ENCODE results near the gene OSBPL3. TPM values are rescaled to one million over a fixed set of nuclear protein-coding genes. Genes with fewer than 3 reads are reported as not detected.
A peak's percentile ranks its signal among the peaks of the same experiment; 100 is the strongest.

OSBPL3 gene
- total and polyA plus RNA-seq, 2 donors from 2014 or later = 8.6 to 40.5 TPM

DNA sequence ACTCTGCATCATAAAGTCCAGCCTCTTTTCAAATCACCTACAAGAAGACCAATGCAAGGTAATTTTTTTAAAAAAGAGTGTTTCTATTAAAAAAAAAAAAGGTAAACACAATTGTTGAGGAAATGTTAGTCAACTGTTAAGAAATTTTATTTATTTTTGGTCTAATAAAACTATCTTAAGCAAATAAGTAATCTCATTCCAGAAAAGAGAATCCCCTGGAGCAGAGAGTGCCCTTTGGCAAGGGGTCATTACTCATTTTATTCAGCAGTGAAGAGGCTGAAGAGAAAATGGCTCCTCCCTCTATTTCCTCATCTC, 159.3 kb downstream of the OSBPL3 start:
- Histone ChIP-seq H3K9me3 (ENCODE audit: control insufficient read depth in 2 of 3, insufficient read depth in 1 of 3, low read length in 3 of 3) (no peaks in the 10 kb centered on the region), H3K4me3 (ENCODE audit: low read length in 3 of 3) (no peak overlapping the region), H3K27ac (ENCODE audit: low read depth in 2 of 2, low read length in 2 of 2) (peak overlapping the region in 1 of 2 donors; percentile 13), H3K27me3 (ENCODE audit: control insufficient read depth, insufficient read depth, low read length) (no peaks in the 10 kb centered on the region), H3K9ac (ENCODE audit: low read length in 3 of 3) (no peak overlapping the region), H3K4me1 (ENCODE audit: control insufficient read depth in 2 of 3, insufficient read depth in 2 of 3, low read depth in 1 of 3, low read length in 3 of 3) (no peaks in the 10 kb centered on the region), H3K36me3 (ENCODE audit: control insufficient read depth in 2 of 3, insufficient read depth in 3 of 3, low read length in 3 of 3) (no peaks in the 10 kb centered on the region)
- intact Hi-C loops (cut with DNase I) = loop anchor here (5.0 kb wide), 1 partner anchor 252 kb away; no protein-coding TSS in a partner anchor
- TF ChIP-seq, protein P1, sequence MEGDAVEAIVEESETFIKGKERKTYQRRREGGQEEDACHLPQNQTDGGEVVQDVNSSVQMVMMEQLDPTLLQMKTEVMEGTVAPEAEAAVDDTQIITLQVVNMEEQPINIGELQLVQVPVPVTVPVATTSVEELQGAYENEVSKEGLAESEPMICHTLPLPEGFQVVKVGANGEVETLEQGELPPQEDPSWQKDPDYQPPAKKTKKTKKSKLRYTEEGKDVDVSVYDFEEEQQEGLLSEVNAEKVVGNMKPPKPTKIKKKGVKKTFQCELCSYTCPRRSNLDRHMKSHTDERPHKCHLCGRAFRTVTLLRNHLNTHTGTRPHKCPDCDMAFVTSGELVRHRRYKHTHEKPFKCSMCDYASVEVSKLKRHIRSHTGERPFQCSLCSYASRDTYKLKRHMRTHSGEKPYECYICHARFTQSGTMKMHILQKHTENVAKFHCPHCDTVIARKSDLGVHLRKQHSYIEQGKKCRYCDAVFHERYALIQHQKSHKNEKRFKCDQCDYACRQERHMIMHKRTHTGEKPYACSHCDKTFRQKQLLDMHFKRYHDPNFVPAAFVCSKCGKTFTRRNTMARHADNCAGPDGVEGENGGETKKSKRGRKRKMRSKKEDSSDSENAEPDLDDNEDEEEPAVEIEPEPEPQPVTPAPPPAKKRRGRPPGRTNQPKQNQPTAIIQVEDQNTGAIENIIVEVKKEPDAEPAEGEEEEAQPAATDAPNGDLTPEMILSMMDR (IDR thresholded peaks at IDR 0.05; ENCODE audit: borderline replicate concordance, extremely low read depth, insufficient read depth) = no peak
- DNase-seq (peak in 1 of 5 donors; percentile 18), FAIRE-seq (no peak)

- intact Hi-C loops (cut with DNase I) = loop anchor here (5.0 kb wide), 1 partner anchor 252 kb away; no protein-coding TSS in a partner anchor
- Histone ChIP-seq H3K4me3 (ENCODE audit: low read length in 3 of 3) (no peak overlapping the region), H3K27ac (ENCODE audit: low read depth in 2 of 2, low read length in 2 of 2) (no peak overlapping the region), H3K9ac (ENCODE audit: low read length in 3 of 3) (no peak overlapping the region), H3K4me1 (ENCODE audit: control insufficient read depth in 2 of 3, insufficient read depth in 2 of 3, low read depth in 1 of 3, low read length in 3 of 3) (no peaks in the 10 kb centered on the region), H3K9me3 (ENCODE audit: control insufficient read depth in 2 of 3, insufficient read depth in 1 of 3, low read length in 3 of 3) (no peaks in the 10 kb centered on the region), H3K36me3 (ENCODE audit: control insufficient read depth in 2 of 3, insufficient read depth in 3 of 3, low read length in 3 of 3) (peaks cover 0 to 6% (median 0%) of the 10 kb centered on the region in 3 donors), H3K27me3 (ENCODE audit: control insufficient read depth, insufficient read depth, low read length) (no peaks in the 10 kb centered on the region)
- DNase-seq (peak; percentile 81 to 95 (median 85)), FAIRE-seq (no peak)
- TF ChIP-seq, protein P1 (IDR thresholded peaks at IDR 0.05; ENCODE audit: borderline replicate concordance, extremely low read depth, insufficient read depth) = peak; percentile 89
These were observed 159.9 kb downstream of the OSBPL3 start for GRCh38 chr7:24819916-24820689.

GRCh38 chr7:24817339-24817738, 162.6 kb downstream of the OSBPL3 start:
- intact Hi-C loops (cut with DNase I) = no loop called here
- no peak for FAIRE-seq
- no peaks in the 10 kb centered on the region for H3K27me3 ChIP-seq (ENCODE audit: control insufficient read depth, insufficient read depth, low read length)
- H3K27ac ChIP-seq (ENCODE audit: low read depth in 2 of 2, low read length in 2 of 2) = no peak overlapping the region
- H3K9me3 ChIP-seq (ENCODE audit: control insufficient read depth in 2 of 3, insufficient read depth in 1 of 3, low read length in 3 of 3) = no peaks in the 10 kb centered on the region
- peaks cover 0 to 6% (median 5%) of the 10 kb centered on the region in 3 donors for H3K36me3 ChIP-seq (ENCODE audit: control insufficient read depth in 2 of 3, insufficient read depth in 3 of 3, low read length in 3 of 3)
- TF ChIP-seq, protein P1 (IDR thresholded peaks at IDR 0.05; ENCODE audit: borderline replicate concordance, extremely low read depth, insufficient read depth) = no peak
- H3K4me1 ChIP-seq (ENCODE audit: control insufficient read depth in 2 of 3, insufficient read depth in 2 of 3, low read depth in 1 of 3, low read length in 3 of 3) = no peaks in the 10 kb centered on the region
- H3K9ac ChIP-seq (ENCODE audit: low read length in 3 of 3) = no peak overlapping the region
- DNase-seq = no peak
- no peak overlapping the region for H3K4me3 ChIP-seq (ENCODE audit: low read length in 3 of 3)

Data from kidney (tissue), 14 donors.